Measurements from ENCODE around the gene PACRG. TPM values are rescaled to one million over a fixed set of nuclear protein-coding genes. Genes with fewer than 3 reads are reported as not detected.

Gene PACRG
- total and polyA plus RNA-seq, 4 donors: 0.47 to 3.8 (median 2.4) TPM

- H3K27ac ChIP-seq (ENCODE audit: low read depth in 1 of 2, low read length in 2 of 2): no peak overlapping the region
- H3K4me1 ChIP-seq (ENCODE audit: control insufficient read depth in 4 of 4, insufficient read depth in 4 of 4, low read length in 3 of 4): no peaks in the 10 kb centered on the region
- H3K9ac ChIP-seq (ENCODE audit: low read depth in 1 of 2, low read length in 2 of 2): no peak overlapping the region
- no peak overlapping the region for H3K4me3 ChIP-seq (ENCODE audit: low read depth in 1 of 3, low read length in 3 of 3)
- no peaks in the 10 kb centered on the region for H3K27me3 ChIP-seq (ENCODE audit: control insufficient read depth in 4 of 4, insufficient read depth in 4 of 4, low read length in 3 of 4)
- no peak for DNase-seq (ENCODE audit: low spot score)
- no peaks in the 10 kb centered on the region for H3K9me3 ChIP-seq (ENCODE audit: control insufficient read depth in 4 of 4, low read length in 3 of 4)
- TF ChIP-seq SP1 (IDR thresholded peaks at IDR 0.05) (no peak), FOXA2 (IDR thresholded peaks at IDR 0.05) (no peak), YY1 (IDR thresholded peaks at IDR 0.05) (no peak), NR2F2 (IDR thresholded peaks at IDR 0.05) (no peak), FOXA1 (IDR thresholded peaks at IDR 0.05) (no peak), GABPA (IDR thresholded peaks at IDR 0.05 in 1 of 2, conservative IDR thresholded peaks at IDR 0.05 in 1 of 2) (no peak), RXRA (IDR thresholded peaks at IDR 0.05) (no peak), REST (IDR thresholded peaks at IDR 0.05) (no peak)
- H3K36me3 ChIP-seq (ENCODE audit: control insufficient read depth in 4 of 4, insufficient read depth in 3 of 4, low read depth in 1 of 4, low read length in 3 of 4): no peaks in the 10 kb centered on the region
Observed at GRCh38 chr6:162772466-162772865, 44.7 kb downstream of the PACRG start.

GRCh38 chr6:162773996-162774395 lies 46.2 kb downstream of the PACRG start:
- 93% methylated on average over 3 of the region's 3 CpGs for WGBS
- DNase-seq (ENCODE audit: low spot score): no peak
- Histone ChIP-seq H3K4me1 (ENCODE audit: control insufficient read depth in 4 of 4, insufficient read depth in 4 of 4, low read length in 3 of 4) (no peaks in the 10 kb centered on the region), H3K9ac (ENCODE audit: low read depth in 1 of 2, low read length in 2 of 2) (no peak overlapping the region), H3K9me3 (ENCODE audit: control insufficient read depth in 4 of 4, low read length in 3 of 4) (peaks cover 0 to 2% (median 0%) of the 10 kb centered on the region in 4 donors), H3K4me3 (ENCODE audit: low read depth in 1 of 3, low read length in 3 of 3) (no peak overlapping the region), H3K36me3 (ENCODE audit: control insufficient read depth in 4 of 4, insufficient read depth in 3 of 4, low read depth in 1 of 4, low read length in 3 of 4) (no peaks in the 10 kb centered on the region), H3K27me3 (ENCODE audit: control insufficient read depth in 4 of 4, insufficient read depth in 4 of 4, low read length in 3 of 4) (no peaks in the 10 kb centered on the region), H3K27ac (ENCODE audit: low read depth in 1 of 2, low read length in 2 of 2) (no peak overlapping the region)
- TF ChIP-seq MAX (IDR thresholded peaks at IDR 0.05): no peak
- TF ChIP-seq FOXA1 (IDR thresholded peaks at IDR 0.05): no peak
- no peak for TF ChIP-seq SP1 (IDR thresholded peaks at IDR 0.05)
- TF ChIP-seq YY1 (IDR thresholded peaks at IDR 0.05): no peak

GRCh38 chr6:162777091-162777490 lies 49.3 kb downstream of the PACRG start:
- DNase-seq (ENCODE audit: low spot score): no peak
- peaks cover 0 to 7% (median 0%) of the 10 kb centered on the region in 4 donors for H3K9me3 ChIP-seq (ENCODE audit: control insufficient read depth in 4 of 4, low read length in 3 of 4)
- no peaks in the 10 kb centered on the region for H3K4me1 ChIP-seq (ENCODE audit: control insufficient read depth in 4 of 4, insufficient read depth in 4 of 4, low read length in 3 of 4)
- no peak overlapping the region for H3K27ac ChIP-seq (ENCODE audit: low read depth in 1 of 2, low read length in 2 of 2)
- no peak overlapping the region for H3K4me3 ChIP-seq (ENCODE audit: low read depth in 1 of 3, low read length in 3 of 3)
- no peak overlapping the region for H3K9ac ChIP-seq (ENCODE audit: low read depth in 1 of 2, low read length in 2 of 2)
- no peaks in the 10 kb centered on the region for H3K36me3 ChIP-seq (ENCODE audit: control insufficient read depth in 4 of 4, insufficient read depth in 3 of 4, low read depth in 1 of 4, low read length in 3 of 4)
- 94% methylated on average over 7 of the region's 7 CpGs for WGBS
- no peaks in the 10 kb centered on the region for H3K27me3 ChIP-seq (ENCODE audit: control insufficient read depth in 4 of 4, insufficient read depth in 4 of 4, low read length in 3 of 4)
- no peak for TF ChIP-seq NR2F2 (IDR thresholded peaks at IDR 0.05)
- no peak for TF ChIP-seq EGR1 (IDR thresholded peaks at IDR 0.05; ENCODE audit: low read depth in 2 of 2)
- no peak for TF ChIP-seq FOXA1 (IDR thresholded peaks at IDR 0.05)
- TF ChIP-seq HNF4G (IDR thresholded peaks at IDR 0.05): no peak
- no peak for TF ChIP-seq TAF1 (conservative IDR thresholded peaks at IDR 0.05)
- TF ChIP-seq CTCF (IDR thresholded peaks at IDR 0.05; ENCODE audit: low read depth, low read length, missing input control): no peak
- TF ChIP-seq REST (IDR thresholded peaks at IDR 0.05): no peak
- TF ChIP-seq JUND (IDR thresholded peaks at IDR 0.05): no peak
- TF ChIP-seq GABPA (IDR thresholded peaks at IDR 0.05 in 1 of 2, conservative IDR thresholded peaks at IDR 0.05 in 1 of 2): no peak
- TF ChIP-seq YY1 (IDR thresholded peaks at IDR 0.05): no peak
- TF ChIP-seq ATF3 (IDR thresholded peaks at IDR 0.05): no peak
- TF ChIP-seq FOXA2 (IDR thresholded peaks at IDR 0.05): no peak
- no peak for TF ChIP-seq RXRA (IDR thresholded peaks at IDR 0.05)
- TF ChIP-seq SP1 (IDR thresholded peaks at IDR 0.05): no peak
- TF ChIP-seq HNF4A (conservative IDR thresholded peaks at IDR 0.05): no peak
